SK-N-SH treated with all-trans-retinoic acid at 6 μM for 48 hours (cell line): ENCODE data around the gene KCNG2.

ENCODE experiments used
- ATAC-seq: fragments of 200-7000 bp; cut with Tn5 transposase; 3 replicates; pipeline ENCODE4 v1.9.1; 2020; ENCODE audit warnings: mild to moderate bottlenecking, moderate library complexity
- ARNTL ChIP-seq: fragments of 450-650 bp; formaldehyde crosslinking; IDR thresholded peaks from 2 replicates; pipeline ENCODE4 v1.5.0; 2020; ENCODE audit warnings: low read depth, mild to moderate bottlenecking, moderate library complexity, borderline replicate concordance
- CREB5 ChIP-seq: fragments of 250-450 bp; sonication (Bioruptor Pico); IDR thresholded peaks from 2 replicates; pipeline ENCODE4 v1.5.1; 2020; ENCODE audit warnings: low read depth, mild to moderate bottlenecking, moderate library complexity
- CSDC2 ChIP-seq: fragments of 250-450 bp; sonication (Bioruptor Pico); IDR thresholded peaks from 2 replicates; pipeline ENCODE4 v1.5.0; 2020; ENCODE audit warnings: mild to moderate bottlenecking, moderate library complexity
- CSRNP3 ChIP-seq: fragments of 250-450 bp; sonication (Bioruptor Pico); IDR thresholded peaks from 2 replicates; pipeline ENCODE4 v1.5.1; 2021; ENCODE audit warnings: mild to moderate bottlenecking, moderate library complexity
- ESRRG ChIP-seq: fragments of 250-450 bp; sonication (Bioruptor Pico); IDR thresholded peaks from 2 replicates; pipeline ENCODE4 v1.6.1; 2021; ENCODE audit warnings: mild to moderate bottlenecking
- GLIS3 ChIP-seq: fragments of 250-450 bp; sonication (Bioruptor Pico); IDR thresholded peaks from 2 replicates; pipeline ENCODE4 v1.5.0; 2020; ENCODE audit warnings: mild to moderate bottlenecking, moderate library complexity
- ISL1 ChIP-seq: fragments of 250-450 bp; sonication (Bioruptor Pico); IDR thresholded peaks from 2 replicates; pipeline ENCODE4 v2.1.2; 2022; ENCODE audit warnings: mild to moderate bottlenecking, moderate library complexity
- OSR1 ChIP-seq: fragments of 250-450 bp; sonication (Bioruptor Pico); IDR thresholded peaks from 2 replicates; pipeline ENCODE4 v1.8.0; 2022; ENCODE audit warnings: moderate library complexity, mild to moderate bottlenecking, inconsistent platforms
- PATZ1 ChIP-seq: fragments of 250-450 bp; sonication (Bioruptor Pico); IDR thresholded peaks from 2 replicates; pipeline ENCODE4 v1.8.0; 2020; ENCODE audit warnings: mild to moderate bottlenecking, moderate library complexity, borderline replicate concordance
- POU6F1 ChIP-seq: fragments of 250-450 bp; sonication (Bioruptor Pico); IDR thresholded peaks from 2 replicates; pipeline ENCODE4 v1.8.0; 2021; ENCODE audit warnings: low read depth, mild to moderate bottlenecking, moderate library complexity, borderline replicate concordance
- PPARA ChIP-seq: fragments of 250-450 bp; sonication (Bioruptor Pico); IDR thresholded peaks from 2 replicates; pipeline ENCODE4 v1.5.0; 2020; ENCODE audit warnings: mild to moderate bottlenecking, borderline replicate concordance
- RARB ChIP-seq: fragments of 250-450 bp; sonication (Bioruptor Pico); IDR thresholded peaks from 2 replicates; pipeline ENCODE4 v1.8.0; 2021; ENCODE audit warnings: mild to moderate bottlenecking, moderate library complexity
- SNAI2 ChIP-seq: fragments of 250-450 bp; sonication (Bioruptor Pico); IDR thresholded peaks from 2 replicates; pipeline ENCODE4 v1.5.0; 2020; ENCODE audit warnings: mild to moderate bottlenecking, moderate library complexity
- TCF4 ChIP-seq: fragments of 250-450 bp; sonication (Bioruptor Pico); IDR thresholded peaks from 2 replicates; pipeline ENCODE4 v1.8.0; 2021; ENCODE audit warnings: mild to moderate bottlenecking, moderate library complexity, borderline replicate concordance
- ZC3H10 ChIP-seq: fragments of 250-450 bp; sonication (Bioruptor Pico); IDR thresholded peaks from 2 replicates; pipeline ENCODE4 v1.5.1; 2021; ENCODE audit warnings: mild to moderate bottlenecking, moderate library complexity
- ZFP3 ChIP-seq: fragments of 250-450 bp; sonication (Bioruptor Pico); IDR thresholded peaks from 2 replicates; pipeline ENCODE4 v1.5.0; 2020; ENCODE audit warnings: mild to moderate bottlenecking, moderate library complexity
- ZFP30 ChIP-seq: fragments of 450-650 bp; formaldehyde crosslinking; IDR thresholded peaks from 2 replicates; pipeline ENCODE4 v1.5.0; 2022; ENCODE audit warnings: mild to moderate bottlenecking, moderate library complexity
- ZNF565 ChIP-seq: fragments of 450-650 bp; formaldehyde crosslinking; conservative IDR thresholded peaks from 2 replicates; pipeline ENCODE4 v1.5.0; 2020; ENCODE audit warnings: low read depth, mild to moderate bottlenecking, moderate library complexity
- ZNF70 ChIP-seq: fragments of 450-650 bp; formaldehyde crosslinking; IDR thresholded peaks from 2 replicates; pipeline ENCODE4 v1.5.0; 2020; ENCODE audit warnings: mild to moderate bottlenecking, moderate library complexity
- ZNF8 ChIP-seq: fragments of 450-650 bp; formaldehyde crosslinking; IDR thresholded peaks from 2 replicates; pipeline ENCODE4 v1.5.0; 2020; ENCODE audit warnings: mild to moderate bottlenecking, moderate library complexity
- TF ChIP-seq, protein P1 (sequence below): fragments of 250-450 bp; sonication (Bioruptor Pico); IDR thresholded peaks from 2 replicates; pipeline ENCODE4 v1.5.0; 2020; ENCODE audit warnings: mild to moderate bottlenecking, moderate library complexity

The KCNG2 gene

DNA sequence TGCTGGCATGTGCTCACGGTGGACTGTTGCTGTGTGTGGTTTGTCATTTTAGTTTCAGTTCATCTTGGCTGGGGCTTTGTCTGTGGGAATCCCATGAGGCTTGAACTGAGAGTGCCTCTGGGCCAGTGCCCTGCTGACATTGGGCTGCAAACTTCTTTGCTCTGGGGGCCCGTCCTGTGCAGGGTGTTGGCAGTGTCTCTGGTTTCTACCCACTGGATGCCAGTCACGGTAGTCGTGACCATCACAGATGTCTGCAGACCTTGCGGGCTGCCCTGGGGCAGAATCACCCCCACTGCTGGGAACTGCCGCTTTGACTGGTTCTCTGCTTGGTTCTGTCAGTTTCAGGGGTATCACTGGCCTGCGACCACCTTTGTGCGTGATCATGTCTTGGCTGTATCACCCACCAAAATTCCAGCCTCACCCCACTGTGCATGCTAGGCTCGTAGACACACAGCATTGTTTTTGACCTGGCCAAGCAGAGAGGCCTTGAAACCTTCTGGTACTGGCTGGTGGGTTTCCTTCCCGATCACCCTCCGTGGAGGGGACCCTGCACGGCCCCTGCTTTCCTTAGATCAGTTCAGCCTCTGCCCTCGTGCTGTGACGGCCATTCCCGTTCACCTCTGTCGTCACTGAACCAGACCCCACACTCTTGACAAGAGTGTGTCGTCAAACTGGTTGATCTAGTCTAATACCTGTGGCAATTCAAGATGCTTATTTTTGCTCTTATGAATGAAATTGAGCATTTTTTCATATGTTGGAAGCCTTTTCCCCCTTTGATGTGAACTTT is 57.6 kb downstream of the KCNG2 start:
- no peak for ATAC-seq
- no peak for TF ChIP-seq ISL1 (CRISPR knock-in tag)
- TF ChIP-seq GLIS3 (CRISPR knock-in tag) = no peak
- TF ChIP-seq PATZ1 (CRISPR knock-in tag) = no peak
- no peak for TF ChIP-seq PPARA
- no peak for TF ChIP-seq ZNF565 (CRISPR knock-in tag)
- no peak for TF ChIP-seq ARNTL (CRISPR knock-in tag)
- no peak for TF ChIP-seq POU6F1 (CRISPR knock-in tag)
- no peak for TF ChIP-seq ESRRG (CRISPR knock-in tag)
- no peak for TF ChIP-seq ZC3H10 (CRISPR knock-in tag)
- TF ChIP-seq SNAI2 (CRISPR knock-in tag) = no peak
- TF ChIP-seq CREB5 (CRISPR knock-in tag) = no peak
- no peak for TF ChIP-seq ZNF70 (CRISPR knock-in tag)
- TF ChIP-seq, protein P1, sequence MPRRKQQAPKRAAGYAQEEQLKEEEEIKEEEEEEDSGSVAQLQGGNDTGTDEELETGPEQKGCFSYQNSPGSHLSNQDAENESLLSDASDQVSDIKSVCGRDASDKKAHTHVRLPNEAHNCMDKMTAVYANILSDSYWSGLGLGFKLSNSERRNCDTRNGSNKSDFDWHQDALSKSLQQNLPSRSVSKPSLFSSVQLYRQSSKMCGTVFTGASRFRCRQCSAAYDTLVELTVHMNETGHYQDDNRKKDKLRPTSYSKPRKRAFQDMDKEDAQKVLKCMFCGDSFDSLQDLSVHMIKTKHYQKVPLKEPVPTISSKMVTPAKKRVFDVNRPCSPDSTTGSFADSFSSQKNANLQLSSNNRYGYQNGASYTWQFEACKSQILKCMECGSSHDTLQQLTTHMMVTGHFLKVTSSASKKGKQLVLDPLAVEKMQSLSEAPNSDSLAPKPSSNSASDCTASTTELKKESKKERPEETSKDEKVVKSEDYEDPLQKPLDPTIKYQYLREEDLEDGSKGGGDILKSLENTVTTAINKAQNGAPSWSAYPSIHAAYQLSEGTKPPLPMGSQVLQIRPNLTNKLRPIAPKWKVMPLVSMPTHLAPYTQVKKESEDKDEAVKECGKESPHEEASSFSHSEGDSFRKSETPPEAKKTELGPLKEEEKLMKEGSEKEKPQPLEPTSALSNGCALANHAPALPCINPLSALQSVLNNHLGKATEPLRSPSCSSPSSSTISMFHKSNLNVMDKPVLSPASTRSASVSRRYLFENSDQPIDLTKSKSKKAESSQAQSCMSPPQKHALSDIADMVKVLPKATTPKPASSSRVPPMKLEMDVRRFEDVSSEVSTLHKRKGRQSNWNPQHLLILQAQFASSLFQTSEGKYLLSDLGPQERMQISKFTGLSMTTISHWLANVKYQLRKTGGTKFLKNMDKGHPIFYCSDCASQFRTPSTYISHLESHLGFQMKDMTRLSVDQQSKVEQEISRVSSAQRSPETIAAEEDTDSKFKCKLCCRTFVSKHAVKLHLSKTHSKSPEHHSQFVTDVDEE (CRISPR knock-in tag) = no peak
- no peak for TF ChIP-seq TCF4 (CRISPR knock-in tag)
- TF ChIP-seq ZNF8 (CRISPR knock-in tag) = no peak
- TF ChIP-seq OSR1 (CRISPR knock-in tag) = no peak
- TF ChIP-seq ZFP3 (CRISPR knock-in tag) = no peak
- no peak for TF ChIP-seq CSDC2
- TF ChIP-seq, all 23 proteins: peak for 0

DNA sequence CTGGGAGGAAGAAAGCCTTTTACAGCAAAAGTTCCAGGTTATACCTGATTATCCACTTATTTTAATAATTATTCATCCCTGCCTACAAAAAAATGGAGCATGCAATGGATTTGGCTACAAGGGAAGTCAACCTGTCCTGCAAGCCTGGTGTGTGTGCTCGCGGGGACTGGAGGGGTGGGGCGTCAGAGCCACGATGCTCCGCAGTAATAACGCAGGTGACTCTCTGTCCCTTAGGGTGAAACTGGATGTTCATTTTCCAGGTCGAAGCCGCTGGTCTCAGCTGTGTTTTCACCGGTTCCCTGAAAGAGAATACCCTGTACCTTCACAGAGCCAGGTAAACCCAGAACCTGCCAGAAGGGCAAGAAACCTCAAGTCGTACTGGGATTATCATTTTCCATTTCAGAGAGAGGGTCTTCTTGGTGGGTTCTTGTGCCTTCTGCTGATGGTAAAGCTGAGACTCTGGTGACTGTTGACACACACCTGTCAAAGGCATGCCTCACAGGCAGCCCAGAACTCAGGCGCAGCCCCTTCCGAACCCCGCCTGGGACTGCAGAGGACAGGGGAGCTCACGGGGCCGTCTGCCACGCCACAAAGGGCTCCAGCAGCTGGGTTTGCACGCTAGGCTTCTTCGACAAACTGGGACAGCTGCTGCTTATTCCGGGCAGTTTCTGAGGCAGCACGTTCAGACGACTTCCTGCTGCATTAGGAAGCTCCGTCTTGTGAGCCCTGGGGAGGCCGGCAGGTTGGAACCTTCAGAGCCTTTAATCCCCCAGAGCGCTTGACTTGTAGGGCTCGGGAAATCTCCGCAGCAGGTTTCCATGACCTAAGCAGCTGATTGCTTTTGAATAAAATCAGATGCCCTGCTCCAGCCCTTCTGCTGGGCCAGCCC is 58.6 kb downstream of the KCNG2 start:
- no peak for TF ChIP-seq ISL1 (CRISPR knock-in tag)
- ATAC-seq = peak; percentile 55

- ATAC-seq = peak; percentile 29; the same call in 2 of the 3 replicates
- TF ChIP-seq CSRNP3 (CRISPR knock-in tag) (no peak), PPARA (no peak), PATZ1 (CRISPR knock-in tag) (no peak), ZFP30 (CRISPR knock-in tag) (no peak), ZFP3 (CRISPR knock-in tag) (no peak), ZC3H10 (CRISPR knock-in tag) (no peak), ISL1 (CRISPR knock-in tag) (no peak), RARB (CRISPR knock-in tag) (no peak), CSDC2 (no peak), ARNTL (CRISPR knock-in tag) (no peak)
- TF ChIP-seq, protein P1 (CRISPR knock-in tag) = no peak
Observed at GRCh38 chr18:79857082-79857671, 59.4 kb downstream of the KCNG2 start.
